D721Med (cell line): ENCODE measurements around the gene ILDR1.
"Not testable (repeated sequence)": the region's sequence is repeated elsewhere in the genome, so short reads cannot be mapped to it uniquely, and the experiment has no call there.

Experiments
- DNase-seq: peaks from one replicate; pipeline ENCODE4 v3.0.0; 2011; ENCODE audit warnings: low spot score; ENCODE audit not compliant: insufficient read length
- FAIRE-seq: peaks from 2 replicates; lab custom pipeline; 2011; peaks lifted over from hg19 to GRCh38; lab: Jason Lieb, UNC
- TF ChIP-seq, protein P1 (sequence below): IDR thresholded peaks from 2 replicates; pipeline ENCODE4 v1.5.1; 2012; ENCODE audit warnings: mild to moderate bottlenecking, control low read depth; ENCODE audit not compliant: insufficient read depth; ENCODE audit errors: missing control alignments

Gene ILDR1

DNA sequence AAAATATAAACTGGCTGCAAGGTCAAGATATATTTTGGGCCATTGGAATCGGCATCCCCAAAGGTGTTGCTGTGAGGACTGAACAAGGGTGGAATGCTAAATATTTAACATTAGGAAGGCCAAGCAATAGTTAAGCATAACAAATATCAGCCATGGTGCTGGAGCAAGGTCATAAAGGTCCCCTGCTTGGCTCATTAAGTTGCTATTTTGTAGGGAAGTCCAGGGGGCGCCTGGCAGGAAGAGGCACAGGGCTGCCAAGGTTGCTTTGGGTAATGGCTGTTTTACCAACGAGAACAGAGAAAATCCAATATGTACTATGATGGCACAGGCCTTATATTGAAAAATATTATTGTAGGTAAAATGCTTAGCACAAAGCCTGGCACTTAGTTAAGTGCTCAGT lies 65.7 kb downstream of the ILDR1 start:
- FAIRE-seq (no peak), DNase-seq (no peak)
- TF ChIP-seq, protein P1, sequence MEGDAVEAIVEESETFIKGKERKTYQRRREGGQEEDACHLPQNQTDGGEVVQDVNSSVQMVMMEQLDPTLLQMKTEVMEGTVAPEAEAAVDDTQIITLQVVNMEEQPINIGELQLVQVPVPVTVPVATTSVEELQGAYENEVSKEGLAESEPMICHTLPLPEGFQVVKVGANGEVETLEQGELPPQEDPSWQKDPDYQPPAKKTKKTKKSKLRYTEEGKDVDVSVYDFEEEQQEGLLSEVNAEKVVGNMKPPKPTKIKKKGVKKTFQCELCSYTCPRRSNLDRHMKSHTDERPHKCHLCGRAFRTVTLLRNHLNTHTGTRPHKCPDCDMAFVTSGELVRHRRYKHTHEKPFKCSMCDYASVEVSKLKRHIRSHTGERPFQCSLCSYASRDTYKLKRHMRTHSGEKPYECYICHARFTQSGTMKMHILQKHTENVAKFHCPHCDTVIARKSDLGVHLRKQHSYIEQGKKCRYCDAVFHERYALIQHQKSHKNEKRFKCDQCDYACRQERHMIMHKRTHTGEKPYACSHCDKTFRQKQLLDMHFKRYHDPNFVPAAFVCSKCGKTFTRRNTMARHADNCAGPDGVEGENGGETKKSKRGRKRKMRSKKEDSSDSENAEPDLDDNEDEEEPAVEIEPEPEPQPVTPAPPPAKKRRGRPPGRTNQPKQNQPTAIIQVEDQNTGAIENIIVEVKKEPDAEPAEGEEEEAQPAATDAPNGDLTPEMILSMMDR: no peak

DNA sequence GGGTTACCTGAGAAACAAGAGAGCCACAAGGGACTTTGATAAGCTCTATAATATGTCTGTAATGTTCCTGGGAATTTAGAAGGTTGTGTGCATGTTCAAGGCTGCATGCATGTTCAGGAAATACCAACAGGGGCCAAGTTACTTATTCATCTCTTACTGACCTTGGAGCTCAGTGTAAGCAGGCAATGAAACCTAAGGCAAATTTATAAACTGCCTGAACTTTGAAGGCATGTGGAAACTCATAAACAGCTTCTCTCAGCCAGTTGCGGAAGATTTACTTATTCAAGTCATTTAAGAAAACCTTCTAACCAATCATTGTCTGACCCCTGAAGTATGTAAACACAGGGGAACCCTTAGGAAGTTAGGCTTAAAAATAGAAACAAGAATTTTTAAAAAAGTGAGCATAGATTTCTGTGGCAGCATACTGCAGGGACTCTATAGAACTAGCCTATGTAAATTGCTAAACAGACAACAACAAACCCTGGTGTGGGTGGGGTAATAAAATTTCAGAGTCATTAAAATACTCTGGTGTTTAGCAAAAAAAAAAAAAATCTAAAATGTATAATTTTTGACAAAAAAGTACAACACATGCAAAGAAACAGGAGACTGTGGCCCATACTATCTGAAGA lies 70.6 kb downstream of the ILDR1 start:
- FAIRE-seq (no peak), DNase-seq (no peak)
- TF ChIP-seq, protein P1: no peak

DNA sequence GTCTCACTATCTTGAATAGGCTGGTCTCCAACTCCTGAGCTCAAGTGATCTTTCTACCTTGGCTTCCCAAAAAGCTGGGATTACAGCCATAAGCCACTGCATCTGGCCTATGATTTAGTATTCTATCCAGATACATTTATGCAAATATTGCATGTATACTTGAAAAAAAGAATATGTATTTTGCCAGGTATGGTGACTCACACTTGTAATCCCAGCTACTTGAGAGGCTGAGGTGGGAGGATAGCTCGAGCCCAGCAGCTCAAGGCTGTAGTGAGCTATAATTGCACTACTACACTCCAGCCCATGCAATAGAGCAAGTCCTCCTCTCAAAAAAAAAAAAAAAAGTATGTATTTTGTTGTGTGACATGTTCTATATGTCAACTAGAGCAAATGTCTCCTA lies 73.4 kb downstream of the ILDR1 start:
- FAIRE-seq: no peak
- TF ChIP-seq, protein P1: no peak

DNA sequence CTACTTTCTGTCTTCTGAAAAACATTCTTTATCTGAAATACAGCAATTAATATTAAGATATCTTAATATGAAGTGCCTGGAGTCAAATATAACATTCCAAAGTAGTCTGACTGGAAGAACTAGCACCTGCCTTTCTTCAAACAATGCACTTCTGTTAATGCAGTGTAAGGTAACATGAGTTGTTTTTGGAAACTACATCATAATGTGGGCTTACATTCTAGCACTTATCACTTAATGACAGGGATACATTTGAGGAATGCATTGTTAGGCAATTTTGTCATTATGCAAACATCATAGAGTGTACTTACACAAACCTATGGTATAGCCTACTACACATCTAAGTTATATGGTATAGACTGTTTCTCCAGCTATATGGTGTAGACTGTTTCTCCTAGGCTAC lies 78.6 kb downstream of the ILDR1 start:
- FAIRE-seq: no peak
- TF ChIP-seq, protein P1: no peak
- DNase-seq: no peak

More for the DNA sequence above, 73.4 kb downstream of the ILDR1 start:
- no peak for DNase-seq

DNA sequence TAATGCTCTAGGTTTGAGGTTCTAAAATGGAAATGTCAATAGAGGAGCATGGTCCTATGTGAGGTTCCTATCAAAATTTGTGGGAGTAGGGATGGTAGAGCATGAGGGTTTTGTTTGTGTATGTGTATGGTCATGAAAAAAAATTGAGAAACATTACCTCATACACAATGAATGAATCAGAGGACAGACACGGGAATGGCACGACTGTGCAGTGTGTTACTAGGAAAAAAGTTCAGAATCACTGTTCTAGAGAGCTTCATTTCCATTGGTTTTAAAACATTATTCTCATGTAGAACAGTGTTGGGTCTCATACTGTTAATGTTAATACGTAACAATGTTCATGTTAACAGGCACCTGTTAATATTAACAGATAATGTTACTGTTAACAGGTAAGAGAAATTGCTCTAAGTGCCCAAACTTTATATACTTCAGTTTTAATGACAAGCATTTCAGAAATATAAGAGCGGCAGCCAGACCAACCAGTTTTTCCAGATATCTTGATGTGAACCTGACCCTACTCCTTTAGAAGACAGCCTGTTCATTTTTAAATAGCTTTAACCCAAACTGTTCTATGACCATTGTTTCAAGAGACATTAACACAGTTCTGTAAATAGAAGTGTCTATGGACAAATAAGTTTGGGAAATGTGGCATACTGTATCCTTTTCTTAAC lies 79.8 kb downstream of the ILDR1 start:
- TF ChIP-seq, protein P1: no peak
- FAIRE-seq (no peak), DNase-seq (no peak)

DNA sequence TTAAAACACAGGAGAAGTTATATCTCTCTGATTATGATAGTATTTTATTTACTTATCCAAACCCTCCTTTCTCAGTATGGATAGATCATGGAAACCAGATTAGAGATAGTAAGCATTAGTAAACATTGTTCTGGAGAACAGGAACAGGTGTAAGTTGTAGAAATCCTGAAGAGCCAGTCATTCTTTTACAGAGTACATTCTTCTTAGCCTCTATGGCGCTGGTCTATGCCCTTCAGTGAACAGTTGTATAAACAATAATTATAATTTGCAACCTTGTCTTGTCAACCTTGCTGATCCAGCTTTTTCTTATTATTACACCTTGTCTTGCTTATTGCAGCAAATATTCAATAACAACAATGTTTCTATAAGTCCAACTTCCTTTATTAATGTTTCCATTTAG lies 80.5 kb downstream of the ILDR1 start:
- TF ChIP-seq, protein P1: no peak
- FAIRE-seq (no peak), DNase-seq (no peak)

DNA sequence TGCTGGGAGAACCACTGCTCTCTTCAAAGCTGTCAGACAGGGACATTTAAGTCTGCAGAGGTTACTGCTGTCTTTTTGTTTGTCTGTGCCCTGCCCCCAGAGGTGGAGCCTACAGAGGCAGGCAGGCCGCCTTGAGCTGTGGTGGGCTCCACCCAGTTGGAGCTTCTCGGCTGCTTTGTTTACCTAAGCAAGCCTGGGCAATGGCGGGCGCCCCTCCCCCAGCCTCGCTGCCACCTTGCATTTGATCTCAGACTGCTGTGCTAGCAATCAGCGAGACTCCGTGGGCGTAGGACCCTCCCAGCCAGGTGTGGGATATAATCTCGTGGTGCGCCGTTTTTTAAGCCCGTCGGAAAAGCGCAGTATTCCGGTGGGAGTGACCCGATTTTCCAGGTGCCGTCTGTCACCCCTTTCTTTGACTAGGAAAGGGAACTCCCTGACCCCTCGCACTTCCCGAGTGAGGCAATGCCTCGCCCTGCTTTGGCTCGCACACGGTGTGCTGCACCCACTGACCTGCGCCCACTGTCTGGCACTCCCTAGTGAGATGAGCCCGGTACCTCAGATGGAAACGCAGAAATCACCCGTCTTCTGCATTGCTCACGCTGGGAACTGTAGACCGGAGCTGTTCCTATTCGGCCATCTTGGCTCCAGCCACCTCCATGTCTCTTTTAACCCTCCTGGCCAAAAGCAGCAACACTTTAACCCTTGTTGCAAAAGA lies 83.7 kb downstream of the ILDR1 start:
- not testable (repeated sequence) for DNase-seq, FAIRE-seq
